H9 (cell line): ENCODE results near the gene UNC5C. TPM values are rescaled to one million over a fixed set of nuclear protein-coding genes. Genes with fewer than 3 reads are reported as not detected.

Experiments used
- DNase-seq: peaks from one replicate; pipeline ENCODE4 v3.0.0-alpha.2; 2017
- H2AFZ ChIP-seq: one replicate; pipeline ENCODE4 v1.6.1; 2013; ENCODE audit warnings: mild to moderate bottlenecking, low read length, control low read depth, moderate library complexity
- H2AK5ac ChIP-seq: 2 replicates; pipeline ENCODE4 v1.6.1; 2013; ENCODE audit warnings: low read length, control low read depth, mixed read lengths; ENCODE audit not compliant: insufficient read length
- H2BK120ac ChIP-seq: one replicate; pipeline ENCODE4 v1.6.1; 2013; ENCODE audit warnings: low read depth, mild to moderate bottlenecking, low read length, control low read depth, inconsistent platforms; ENCODE audit not compliant: poor library complexity, severe bottlenecking
- H2BK12ac ChIP-seq: 2 replicates; pipeline ENCODE4 v1.6.1; 2013; ENCODE audit warnings: low read length, control low read depth, mixed read lengths, low read depth; ENCODE audit not compliant: insufficient read length
- H2BK15ac ChIP-seq: 2 replicates; pipeline ENCODE4 v1.6.1; 2013; ENCODE audit warnings: low read depth, low read length, control low read depth
- H2BK20ac ChIP-seq: one replicate; pipeline ENCODE4 v1.6.1; 2013; ENCODE audit warnings: low read depth, mild to moderate bottlenecking, low read length, control low read depth, inconsistent platforms; ENCODE audit not compliant: poor library complexity, severe bottlenecking
- H2BK5ac ChIP-seq: 2 replicates; pipeline ENCODE4 v1.6.1; 2013; ENCODE audit warnings: low read length, control low read depth, mixed read lengths; ENCODE audit not compliant: insufficient read length
- H3K14ac ChIP-seq: 2 replicates; pipeline ENCODE4 v1.6.1; 2013; ENCODE audit warnings: low read length, control low read depth; ENCODE audit not compliant: insufficient read depth
- H3K18ac ChIP-seq: 2 replicates; pipeline ENCODE4 v1.6.1; 2013; ENCODE audit warnings: low read depth, mild to moderate bottlenecking, mixed read lengths, low read length, control low read depth; ENCODE audit not compliant: insufficient read length
- H3K23ac ChIP-seq: 2 replicates; pipeline ENCODE4 v1.6.1; 2013; ENCODE audit warnings: low read length, control low read depth, mixed read lengths, low read depth; ENCODE audit not compliant: insufficient read length
- H3K23me2 ChIP-seq: 2 replicates; pipeline ENCODE4 v1.6.1; 2013; ENCODE audit warnings: low read depth, mild to moderate bottlenecking, mixed read lengths, low read length, control low read depth; ENCODE audit not compliant: insufficient read length, poor library complexity, severe bottlenecking
- H3K27ac ChIP-seq: 2 replicates; pipeline ENCODE4 v1.5.1; 2013; ENCODE audit warnings: low read length, control low read depth, mixed read lengths, low read depth; ENCODE audit not compliant: insufficient read length
- H3K27me3 ChIP-seq: 2 replicates; pipeline ENCODE4 v1.6.1; 2013; ENCODE audit warnings: low read length, control low read depth, inconsistent platforms; ENCODE audit not compliant: insufficient read depth
- H3K4ac ChIP-seq: 2 replicates; pipeline ENCODE4 v1.6.1; 2013; ENCODE audit warnings: low read depth, mild to moderate bottlenecking, control low read depth, inconsistent platforms, low read length, moderate library complexity
- H3K4me1 ChIP-seq: 2 replicates; pipeline ENCODE4 v1.6.1; 2013; ENCODE audit warnings: low read length, control low read depth, inconsistent platforms; ENCODE audit not compliant: insufficient read depth
- H3K4me2 ChIP-seq: 2 replicates; pipeline ENCODE4 v1.6.1; 2013; ENCODE audit warnings: low read length, control low read depth, mixed read lengths; ENCODE audit not compliant: insufficient read length, insufficient read depth
- H3K56ac ChIP-seq: 2 replicates; pipeline ENCODE4 v1.6.1; 2013; ENCODE audit warnings: low read depth, mild to moderate bottlenecking, mixed read lengths, low read length, control low read depth; ENCODE audit not compliant: insufficient read length
- H3K79me1 ChIP-seq: 2 replicates; pipeline ENCODE4 v1.6.1; 2013; ENCODE audit warnings: low read depth, mild to moderate bottlenecking, moderate library complexity, low read length, control low read depth, inconsistent platforms; ENCODE audit not compliant: insufficient read depth, poor library complexity, severe bottlenecking
- H3K79me2 ChIP-seq: 2 replicates; pipeline ENCODE4 v1.6.1; 2013; ENCODE audit warnings: low read length, control low read depth, inconsistent platforms; ENCODE audit not compliant: insufficient read depth
- H3K9ac ChIP-seq: 2 replicates; pipeline ENCODE4 v1.6.1; 2013; ENCODE audit warnings: low read length, control low read depth, mixed read lengths; ENCODE audit not compliant: insufficient read length; ENCODE audit errors: extremely low read depth
- H3K9me3 ChIP-seq: one replicate; pipeline ENCODE4 v1.6.1; 2013; ENCODE audit warnings: low read depth, low read length, inconsistent platforms; ENCODE audit not compliant: control insufficient read depth
- H3T11ph ChIP-seq: one replicate; pipeline ENCODE4 v1.6.1; 2013; ENCODE audit warnings: mild to moderate bottlenecking, low read length, control low read depth, inconsistent platforms
- H4K20me1 ChIP-seq: one replicate; pipeline ENCODE4 v1.6.1; 2013; ENCODE audit not compliant: control insufficient read depth, insufficient read length, insufficient read depth
- H4K5ac ChIP-seq: 2 replicates; pipeline ENCODE4 v1.6.1; 2013; ENCODE audit warnings: low read depth, mild to moderate bottlenecking, mixed read lengths, low read length, control low read depth; ENCODE audit not compliant: insufficient read length
- H4K8ac ChIP-seq: replicated peaks from 2 replicates; pipeline ENCODE4 v1.6.1; 2013; ENCODE audit warnings: low read length, control low read depth, mixed read lengths, low read depth; ENCODE audit not compliant: insufficient read length
- H4K91ac ChIP-seq: 2 replicates; pipeline ENCODE4 v1.6.1; 2013; ENCODE audit warnings: low read depth, mild to moderate bottlenecking, moderate library complexity, mixed read lengths, low read length, control low read depth; ENCODE audit not compliant: insufficient read length
- H3K27ac Mint-ChIP-seq, 3 experiments: 2 replicates in 2 of 3; 3 replicates in 1 of 3; pipeline ENCODE4 v1.8.0; 2020 to 2021; ENCODE audit warnings: mixed read lengths in 3 of 3, mild to moderate bottlenecking in 1 of 3, moderate library complexity in 1 of 3
- H3K27me3 Mint-ChIP-seq: 2 replicates; pipeline ENCODE4 v1.8.0; 2021; ENCODE audit warnings: low read depth, mild to moderate bottlenecking, moderate library complexity, mixed read lengths
- H3K36me3 Mint-ChIP-seq, 3 experiments: 2 replicates in 2 of 3; 3 replicates in 1 of 3; pipeline ENCODE4 v1.8.0; 2020 to 2021; ENCODE audit warnings: low read depth in 3 of 3, mixed read lengths in 3 of 3; ENCODE audit not compliant: insufficient read depth in 1 of 3
- H3K4me1 Mint-ChIP-seq, 2 experiments: 2 replicates each; pipeline ENCODE4 v1.8.0; 2020; ENCODE audit warnings: mixed read lengths in 2 of 2
- H3K4me3 Mint-ChIP-seq, 2 experiments: 2 replicates in 1 of 2; 3 replicates in 1 of 2; pipeline ENCODE4 v1.8.0; 2020 to 2021; ENCODE audit warnings: mild to moderate bottlenecking in 2 of 2, mixed read lengths in 2 of 2, moderate library complexity in 1 of 2
- H3K9me3 Mint-ChIP-seq, 2 experiments: 2 replicates in 1 of 2; 3 replicates in 1 of 2; pipeline ENCODE4 v1.8.0; 2020; ENCODE audit warnings: mild to moderate bottlenecking in 2 of 2, mixed read lengths in 2 of 2, moderate library complexity in 1 of 2
- WGBS: extraction: QIAGEN DNeasy Blood & Tissue Kit; methylation state at CpG from one replicate; pipeline ENCODE4 v1.1.7; 2013; ENCODE audit warnings: missing lambda C conversion rate, low lambda C conversion rate, mixed read lengths; ENCODE audit not compliant: insufficient read length; ENCODE audit errors: extremely low coverage; 5-methylcytosine and 5-hydroxymethylcytosine counted together
- total RNA-seq: library from RNA; stranded (reverse); gene quantifications from 2 replicates; pipeline ENCODE4 v1.2.1, GENCODE V29; 2021
- TF ChIP-seq, protein P1 (sequence below): fragments of 200-600 bp; sonication (generic); conservative IDR thresholded peaks from 3 replicates; pipeline ENCODE4 v1.8.0; 2021; ENCODE audit warnings: antibody characterized with exemption, mild to moderate bottlenecking

Gene UNC5C
- total RNA-seq, 1 experiment from 2014 or later = not detected

DNA sequence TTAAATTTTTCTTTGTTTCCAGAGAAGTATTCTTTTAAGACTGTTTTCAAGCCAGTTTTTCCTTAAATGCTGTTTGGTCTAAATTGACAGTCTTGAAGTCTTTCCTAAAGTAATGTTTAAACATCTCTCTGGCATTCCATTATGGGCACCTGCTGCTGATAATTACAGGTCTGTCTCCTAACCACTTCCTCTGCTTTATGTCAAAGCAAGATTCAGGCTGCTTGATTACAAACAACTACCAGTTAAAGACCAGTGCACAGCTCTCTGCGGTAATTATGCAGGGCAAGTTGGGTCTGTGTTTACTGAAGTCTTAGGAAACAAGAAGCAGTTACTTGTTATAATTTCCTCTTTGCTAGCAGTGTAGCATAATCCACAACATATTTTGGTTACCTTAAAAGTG is 17.6 kb downstream of the UNC5C start:
- H3K79me2 ChIP-seq = no peaks in the 10 kb centered on the region

More for the DNA sequence above, 17.6 kb downstream of the UNC5C start:
- Histone ChIP-seq H2BK20ac (no peak overlapping the region), H3K79me1 (no peaks in the 10 kb centered on the region), H3K23ac (no peak overlapping the region), H3K4me1 (no peaks in the 10 kb centered on the region), H3K14ac (no peak overlapping the region), H3K27me3 (no peaks in the 10 kb centered on the region), H3T11ph (no peak overlapping the region), H2BK120ac (no peak overlapping the region), H2BK12ac (no peak overlapping the region), H2AK5ac (no peak overlapping the region), H2BK15ac (no peak overlapping the region), H3K27ac (no peak overlapping the region), H3K9me3 (no peaks in the 10 kb centered on the region), H3K18ac (no peak overlapping the region), H3K23me2 (no peaks in the 10 kb centered on the region), H2AFZ (no peak overlapping the region), H3K4me2 (no peak overlapping the region), H3K4ac (no peak overlapping the region), H4K20me1 (no peaks in the 10 kb centered on the region), H3K9ac (no peak overlapping the region), H4K5ac (no peak overlapping the region), H4K8ac (no peak overlapping the region), H3K56ac (no peak overlapping the region), H4K91ac (no peak overlapping the region), H2BK5ac (no peak overlapping the region)
- WGBS = no CpG with 5 or more reads among the region's 1 CpG
- Mint-ChIP-seq H3K36me3 (no peaks in the 10 kb centered on the region), H3K27me3 (no peaks in the 10 kb centered on the region), H3K27ac (no peak overlapping the region), H3K9me3 (no peaks in the 10 kb centered on the region), H3K4me1 (no peaks in the 10 kb centered on the region), H3K4me3 (no peak overlapping the region)
- DNase-seq = no peak
- TF ChIP-seq, protein P1, sequence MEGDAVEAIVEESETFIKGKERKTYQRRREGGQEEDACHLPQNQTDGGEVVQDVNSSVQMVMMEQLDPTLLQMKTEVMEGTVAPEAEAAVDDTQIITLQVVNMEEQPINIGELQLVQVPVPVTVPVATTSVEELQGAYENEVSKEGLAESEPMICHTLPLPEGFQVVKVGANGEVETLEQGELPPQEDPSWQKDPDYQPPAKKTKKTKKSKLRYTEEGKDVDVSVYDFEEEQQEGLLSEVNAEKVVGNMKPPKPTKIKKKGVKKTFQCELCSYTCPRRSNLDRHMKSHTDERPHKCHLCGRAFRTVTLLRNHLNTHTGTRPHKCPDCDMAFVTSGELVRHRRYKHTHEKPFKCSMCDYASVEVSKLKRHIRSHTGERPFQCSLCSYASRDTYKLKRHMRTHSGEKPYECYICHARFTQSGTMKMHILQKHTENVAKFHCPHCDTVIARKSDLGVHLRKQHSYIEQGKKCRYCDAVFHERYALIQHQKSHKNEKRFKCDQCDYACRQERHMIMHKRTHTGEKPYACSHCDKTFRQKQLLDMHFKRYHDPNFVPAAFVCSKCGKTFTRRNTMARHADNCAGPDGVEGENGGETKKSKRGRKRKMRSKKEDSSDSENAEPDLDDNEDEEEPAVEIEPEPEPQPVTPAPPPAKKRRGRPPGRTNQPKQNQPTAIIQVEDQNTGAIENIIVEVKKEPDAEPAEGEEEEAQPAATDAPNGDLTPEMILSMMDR = no peak
